ENCODE results near the gene CPLANE2.

DNA sequence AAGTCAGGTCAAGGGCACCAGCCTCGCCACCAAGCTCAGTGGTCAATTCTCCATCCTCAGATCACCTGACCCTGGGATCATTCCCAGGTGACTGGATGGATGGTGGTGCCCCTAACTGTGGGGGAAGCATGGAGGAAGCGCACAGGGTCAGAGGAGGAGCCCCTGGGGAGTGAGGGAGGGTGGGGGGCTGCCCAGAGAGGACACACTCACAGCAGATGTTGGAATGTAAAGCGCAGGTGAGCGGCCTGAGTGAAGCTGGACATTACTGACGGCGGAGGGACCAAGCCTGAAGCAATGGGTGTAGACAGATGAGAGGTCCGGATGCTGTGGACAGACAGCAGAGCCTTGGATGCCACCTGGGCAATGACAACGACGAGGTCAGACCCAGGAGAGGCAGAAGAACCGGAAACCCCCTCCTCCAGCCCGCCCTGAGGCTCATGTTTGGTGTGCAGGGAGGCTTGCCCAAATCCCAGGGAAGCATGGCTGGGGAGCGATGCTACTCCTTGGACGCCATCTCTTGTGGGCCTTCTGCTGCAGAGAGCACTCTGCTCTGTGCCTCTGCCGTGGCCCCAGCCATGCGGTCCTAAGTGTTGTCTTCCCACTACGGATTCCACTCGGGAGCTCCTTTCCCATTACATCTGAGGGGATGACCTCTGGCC, 5.7 kb upstream of the CPLANE2 start:
- no peak for TF ChIP-seq CTCF (conservative IDR thresholded peaks at IDR 0.05; ENCODE audit: low read depth, low read length)
- no peak for TF ChIP-seq EZH2 (IDR thresholded peaks at IDR 0.05; ENCODE audit: borderline replicate concordance, low read depth, low read length, poor library complexity, severe bottlenecking)

Data from A673 (cell line).